DND-41 (cell line): ENCODE data around the gene OPCML.

Experiments
- ATAC-seq: fragments of 200-7000 bp; cut with Tn5 transposase; 3 replicates; pipeline ENCODE4 v1.9.1; 2021; ENCODE audit warnings: low read depth; ENCODE audit not compliant: insufficient read depth
- DNase-seq: peaks from one replicate; pipeline ENCODE4 v3.0.0-alpha.2; 2020
- H2AFZ ChIP-seq: 2 replicates; pipeline ENCODE4 v1.6.0; 2012; ENCODE audit warnings: low read depth, low read length
- H3K27ac ChIP-seq: 2 replicates; pipeline ENCODE4 v1.5.1; 2012; ENCODE audit warnings: low read length, inconsistent platforms
- H3K27me3 ChIP-seq: fragments of 200-600 bp; sonication (generic); 2 replicates; pipeline ENCODE4 v1.6.0; 2012; ENCODE audit warnings: low read length, mild to moderate bottlenecking, inconsistent platforms; ENCODE audit not compliant: insufficient read depth, poor library complexity
- H3K36me3 ChIP-seq: 2 replicates; pipeline ENCODE4 v1.5.1; 2012; ENCODE audit warnings: low read length, inconsistent platforms; ENCODE audit not compliant: insufficient read depth
- H3K4me1 ChIP-seq: 2 replicates; pipeline ENCODE4 v1.5.1; 2012; ENCODE audit warnings: mild to moderate bottlenecking, low read length; ENCODE audit not compliant: insufficient read depth
- H3K4me2 ChIP-seq: 2 replicates; pipeline ENCODE4 v1.6.0; 2012; ENCODE audit warnings: mild to moderate bottlenecking, moderate library complexity, low read length, inconsistent platforms; ENCODE audit not compliant: insufficient read depth
- H3K4me3 ChIP-seq, 2 experiments: fragments of 200-600 bp in 1 of 2; shearing (Covaris generic) in 1 of 2; 2 replicates each; pipeline ENCODE4 v1.5.1; 2012 to 2016; ENCODE audit warnings: inconsistent platforms in 2 of 2, low read length in 2 of 2, mild to moderate bottlenecking in 2 of 2, low read depth in 1 of 2, moderate library complexity in 1 of 2
- H3K79me2 ChIP-seq: 2 replicates; pipeline ENCODE4 v1.6.0; 2012; ENCODE audit warnings: low read length, inconsistent platforms; ENCODE audit not compliant: insufficient read depth
- H3K9ac ChIP-seq: 2 replicates; pipeline ENCODE4 v1.6.0; 2012; ENCODE audit warnings: low read depth, mild to moderate bottlenecking, inconsistent platforms, low read length, moderate library complexity
- H3K9me3 ChIP-seq: 2 replicates; pipeline ENCODE4 v1.5.1; 2012; ENCODE audit warnings: low read length, moderate library complexity, mild to moderate bottlenecking, inconsistent platforms; ENCODE audit not compliant: insufficient read depth, severe bottlenecking
- H4K20me1 ChIP-seq: 2 replicates; pipeline ENCODE4 v1.6.0; 2012; ENCODE audit warnings: low read length; ENCODE audit not compliant: insufficient read depth
- CTCF ChIP-seq: IDR thresholded peaks from 2 replicates; pipeline ENCODE4 v1.5.1; 2012; ENCODE audit warnings: borderline replicate concordance, low read length, moderate library complexity, mild to moderate bottlenecking; ENCODE audit not compliant: poor library complexity, severe bottlenecking; ENCODE audit errors: extremely low read depth
- EZH2 ChIP-seq: IDR thresholded peaks from 3 replicates; pipeline ENCODE4 v1.6.1; 2012; ENCODE audit warnings: borderline replicate concordance, low read depth, mild to moderate bottlenecking, moderate library complexity, low read length, inconsistent platforms; ENCODE audit not compliant: severe bottlenecking

OPCML gene

GRCh38 chr11:132817387-132817786 is 714.9 kb downstream of the OPCML start:
- H3K4me1 ChIP-seq: no peaks in the 10 kb centered on the region
- no peak overlapping the region for H2AFZ ChIP-seq
- no peak for DNase-seq
- no peak overlapping the region for H3K27ac ChIP-seq
- no peak for TF ChIP-seq EZH2
- no peak for TF ChIP-seq CTCF
- no peak overlapping the region for H3K4me2 ChIP-seq
- H3K4me3 ChIP-seq: no peak overlapping the region
- no peaks in the 10 kb centered on the region for H3K79me2 ChIP-seq
- ATAC-seq: no peak
- no peaks in the 10 kb centered on the region for H4K20me1 ChIP-seq
- H3K36me3 ChIP-seq: no peaks in the 10 kb centered on the region
- no peak overlapping the region for H3K9ac ChIP-seq
- no peaks in the 10 kb centered on the region for H3K9me3 ChIP-seq
- H3K27me3 ChIP-seq: no peaks in the 10 kb centered on the region

DNA sequence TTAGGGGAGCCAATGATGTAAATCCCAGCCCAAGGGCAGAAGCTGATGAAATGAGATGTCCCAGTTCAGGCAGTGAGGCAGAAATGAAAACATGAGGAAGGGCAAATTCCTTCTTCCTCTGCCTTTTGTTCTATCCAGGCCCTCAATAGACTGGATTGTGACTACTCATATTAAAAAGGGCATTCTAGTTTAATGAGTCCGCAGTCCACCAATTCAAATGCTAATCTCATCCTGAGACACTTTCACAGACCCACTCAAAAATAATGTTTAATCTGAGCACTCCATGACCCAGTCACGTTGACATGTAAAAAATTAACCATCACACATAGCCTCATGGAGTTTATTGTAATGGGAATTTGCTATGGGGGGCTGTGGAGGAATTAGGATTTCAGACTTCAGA is 717.9 kb downstream of the OPCML start:
- Histone ChIP-seq H3K36me3 (no peaks in the 10 kb centered on the region), H2AFZ (no peak overlapping the region), H3K9me3 (no peaks in the 10 kb centered on the region), H3K4me3 (no peak overlapping the region), H3K27me3 (no peaks in the 10 kb centered on the region), H4K20me1 (no peaks in the 10 kb centered on the region), H3K27ac (no peak overlapping the region), H3K4me2 (no peak overlapping the region), H3K9ac (no peak overlapping the region), H3K79me2 (no peaks in the 10 kb centered on the region), H3K4me1 (no peaks in the 10 kb centered on the region)
- no peak for TF ChIP-seq EZH2
- TF ChIP-seq CTCF: no peak
- ATAC-seq: no peak
- no peak for DNase-seq

- Histone ChIP-seq H3K27ac (no peak overlapping the region), H3K79me2 (no peaks in the 10 kb centered on the region), H3K4me3 (no peak overlapping the region), H3K4me2 (no peak overlapping the region), H3K36me3 (no peaks in the 10 kb centered on the region), H4K20me1 (no peaks in the 10 kb centered on the region), H3K9me3 (no peaks in the 10 kb centered on the region), H2AFZ (no peak overlapping the region), H3K4me1 (no peaks in the 10 kb centered on the region), H3K27me3 (peaks cover 2% of the 10 kb centered on the region), H3K9ac (no peak overlapping the region)
- ATAC-seq: no peak
- DNase-seq: no peak
- TF ChIP-seq EZH2: no peak
- no peak for TF ChIP-seq CTCF
Measured at GRCh38 chr11:132811649-132812048, 720.7 kb downstream of the OPCML start.

DNA sequence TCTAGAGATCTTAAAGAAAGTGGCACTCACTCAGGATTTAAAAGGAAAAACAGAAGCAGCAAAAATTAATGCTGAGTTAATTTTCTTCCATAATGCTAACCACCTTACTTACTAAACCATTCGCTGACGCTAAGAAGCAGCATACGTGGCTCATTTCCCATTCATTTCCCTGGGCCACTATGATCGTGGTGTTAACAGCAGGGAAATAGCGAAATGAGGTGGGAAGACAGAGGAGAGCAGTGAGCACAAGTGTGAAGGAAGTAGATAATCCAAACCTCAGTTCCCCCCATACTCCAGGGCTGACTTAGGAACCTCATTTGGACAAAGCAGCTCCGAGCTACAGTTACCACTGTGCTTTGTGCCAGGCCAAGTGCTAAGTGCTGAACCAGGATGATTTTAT is 723.2 kb downstream of the OPCML start:
- no peaks in the 10 kb centered on the region for H4K20me1 ChIP-seq
- H3K9me3 ChIP-seq: no peaks in the 10 kb centered on the region
- no peak overlapping the region for H3K4me2 ChIP-seq
- no peak for TF ChIP-seq EZH2
- TF ChIP-seq CTCF: no peak
- ATAC-seq (no peak), DNase-seq (no peak)
- no peaks in the 10 kb centered on the region for H3K4me1 ChIP-seq
- peaks cover 2% of the 10 kb centered on the region for H3K27me3 ChIP-seq
- H3K79me2 ChIP-seq: no peaks in the 10 kb centered on the region
- H3K36me3 ChIP-seq: no peaks in the 10 kb centered on the region
- no peak overlapping the region for H3K27ac ChIP-seq
- no peak overlapping the region for H2AFZ ChIP-seq
- no peak overlapping the region for H3K4me3 ChIP-seq
- no peak overlapping the region for H3K9ac ChIP-seq
